ENCODE data around the gene TIMM17A.

Gene TIMM17A

DNA sequence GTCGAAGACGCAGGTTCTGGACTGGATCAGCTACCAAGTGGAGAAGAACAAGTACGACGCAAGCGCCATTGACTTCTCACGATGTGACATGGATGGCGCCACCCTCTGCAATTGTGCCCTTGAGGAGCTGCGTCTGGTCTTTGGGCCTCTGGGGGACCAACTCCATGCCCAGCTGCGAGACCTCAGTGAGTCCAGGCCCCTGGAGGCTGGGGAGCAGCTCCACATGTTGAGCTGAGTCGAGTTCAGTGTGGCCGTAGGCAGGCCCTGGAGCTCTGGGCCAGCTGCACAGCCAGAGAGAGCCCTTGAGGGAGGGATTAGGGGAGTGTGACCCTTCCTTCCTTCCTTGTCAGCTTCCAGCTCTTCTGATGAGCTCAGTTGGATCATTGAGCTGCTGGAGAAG, 56.7 kb downstream of the TIMM17A start:
- DNase-seq (no peak), ATAC-seq (ENCODE audit: insufficient read depth, low read depth) (no peak)
- no peaks in the 10 kb centered on the region for H3K36me3 ChIP-seq (ENCODE audit: insufficient read depth, low read length)
- peaks cover 5% of the 10 kb centered on the region for H3K27me3 ChIP-seq (ENCODE audit: insufficient read depth, low read length, poor library complexity)
- TF ChIP-seq, protein P1, sequence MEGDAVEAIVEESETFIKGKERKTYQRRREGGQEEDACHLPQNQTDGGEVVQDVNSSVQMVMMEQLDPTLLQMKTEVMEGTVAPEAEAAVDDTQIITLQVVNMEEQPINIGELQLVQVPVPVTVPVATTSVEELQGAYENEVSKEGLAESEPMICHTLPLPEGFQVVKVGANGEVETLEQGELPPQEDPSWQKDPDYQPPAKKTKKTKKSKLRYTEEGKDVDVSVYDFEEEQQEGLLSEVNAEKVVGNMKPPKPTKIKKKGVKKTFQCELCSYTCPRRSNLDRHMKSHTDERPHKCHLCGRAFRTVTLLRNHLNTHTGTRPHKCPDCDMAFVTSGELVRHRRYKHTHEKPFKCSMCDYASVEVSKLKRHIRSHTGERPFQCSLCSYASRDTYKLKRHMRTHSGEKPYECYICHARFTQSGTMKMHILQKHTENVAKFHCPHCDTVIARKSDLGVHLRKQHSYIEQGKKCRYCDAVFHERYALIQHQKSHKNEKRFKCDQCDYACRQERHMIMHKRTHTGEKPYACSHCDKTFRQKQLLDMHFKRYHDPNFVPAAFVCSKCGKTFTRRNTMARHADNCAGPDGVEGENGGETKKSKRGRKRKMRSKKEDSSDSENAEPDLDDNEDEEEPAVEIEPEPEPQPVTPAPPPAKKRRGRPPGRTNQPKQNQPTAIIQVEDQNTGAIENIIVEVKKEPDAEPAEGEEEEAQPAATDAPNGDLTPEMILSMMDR (IDR thresholded peaks at IDR 0.05; ENCODE audit: borderline replicate concordance, extremely low read depth, low read length, poor library complexity, severe bottlenecking) = no peak
- no peak overlapping the region for H3K9ac ChIP-seq (ENCODE audit: low read depth, low read length)
- H3K4me1 ChIP-seq (ENCODE audit: insufficient read depth, low read length) = no peaks in the 10 kb centered on the region
- no peak overlapping the region for H2AFZ ChIP-seq (ENCODE audit: low read depth, low read length)
- H3K4me2 ChIP-seq (ENCODE audit: insufficient read depth, low read length) = no peak overlapping the region
- H3K9me3 ChIP-seq (ENCODE audit: insufficient read depth, low read length, severe bottlenecking) = no peaks in the 10 kb centered on the region
- no peaks in the 10 kb centered on the region for H4K20me1 ChIP-seq (ENCODE audit: insufficient read depth, low read length)
- no peak overlapping the region for H3K27ac ChIP-seq (ENCODE audit: low read length)
- H3K4me3 ChIP-seq (ENCODE audit: low read depth in 1 of 2, low read length in 2 of 2) = no peak overlapping the region
- no peaks in the 10 kb centered on the region for H3K79me2 ChIP-seq (ENCODE audit: insufficient read depth, low read length)

DNA sequence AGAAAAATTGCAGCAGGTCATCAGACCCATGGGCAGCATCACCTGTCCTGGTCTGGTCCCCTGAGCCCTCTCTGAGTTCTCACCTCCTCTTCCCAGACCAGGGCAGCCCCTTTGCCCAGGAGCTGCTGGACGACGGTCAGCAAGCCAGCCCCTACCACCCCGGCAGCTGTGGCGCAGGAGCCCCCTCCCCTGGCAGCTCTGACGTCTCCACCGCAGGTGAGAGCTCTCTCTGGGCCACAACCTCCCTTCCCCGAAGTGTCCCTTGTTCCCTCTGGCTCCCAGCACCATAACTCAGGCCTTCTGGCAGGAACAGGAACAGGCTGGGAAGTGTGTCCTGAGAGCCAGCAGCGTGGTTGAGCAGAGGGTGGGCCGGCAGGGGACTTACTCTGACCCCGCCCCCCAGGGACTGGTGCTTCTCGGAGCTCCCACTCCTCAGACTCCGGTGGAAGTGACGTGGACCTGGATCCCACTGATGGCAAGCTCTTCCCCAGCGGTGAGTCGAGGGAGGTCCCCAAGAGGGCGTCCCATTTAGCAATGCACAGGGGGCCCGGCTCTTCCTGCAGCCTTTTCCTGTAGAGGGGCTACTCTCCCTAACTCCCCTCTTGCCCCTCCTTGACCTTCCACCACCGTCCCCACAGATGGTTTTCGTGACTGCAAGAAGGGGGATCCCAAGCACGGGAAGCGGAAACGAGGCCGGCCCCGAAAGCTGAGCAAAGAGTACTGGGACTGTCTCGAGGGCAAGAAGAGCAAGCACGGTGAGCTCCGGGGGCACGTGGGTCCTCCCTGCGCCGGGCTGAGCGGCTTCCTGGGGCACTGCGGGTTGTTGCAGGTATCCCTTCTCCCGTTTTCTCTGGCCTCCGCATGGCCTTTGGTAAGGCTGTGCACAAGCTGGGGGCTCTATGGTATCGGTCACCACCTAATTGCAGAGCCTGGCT, 57.5 kb downstream of the TIMM17A start:
- ATAC-seq (ENCODE audit: insufficient read depth, low read depth) (no peak), DNase-seq (no peak)
- no peak overlapping the region for H3K4me2 ChIP-seq (ENCODE audit: insufficient read depth, low read length)
- no peaks in the 10 kb centered on the region for H3K36me3 ChIP-seq (ENCODE audit: insufficient read depth, low read length)
- H2AFZ ChIP-seq (ENCODE audit: low read depth, low read length) = no peak overlapping the region
- no peak overlapping the region for H3K27ac ChIP-seq (ENCODE audit: low read length)
- H3K9ac ChIP-seq (ENCODE audit: low read depth, low read length) = no peak overlapping the region
- H3K79me2 ChIP-seq (ENCODE audit: insufficient read depth, low read length) = no peaks in the 10 kb centered on the region
- no peaks in the 10 kb centered on the region for H3K4me1 ChIP-seq (ENCODE audit: insufficient read depth, low read length)
- H3K4me3 ChIP-seq (ENCODE audit: low read depth in 1 of 2, low read length in 2 of 2) = no peak overlapping the region
- H3K9me3 ChIP-seq (ENCODE audit: insufficient read depth, low read length, severe bottlenecking) = no peaks in the 10 kb centered on the region
- H3K27me3 ChIP-seq (ENCODE audit: insufficient read depth, low read length, poor library complexity) = peaks cover 5% of the 10 kb centered on the region
- TF ChIP-seq, protein P1 (IDR thresholded peaks at IDR 0.05; ENCODE audit: borderline replicate concordance, extremely low read depth, low read length, poor library complexity, severe bottlenecking) = no peak
- TF ChIP-seq EZH2 (IDR thresholded peaks at IDR 0.05; ENCODE audit: borderline replicate concordance, low read depth, low read length, severe bottlenecking) = no peak
- no peaks in the 10 kb centered on the region for H4K20me1 ChIP-seq (ENCODE audit: insufficient read depth, low read length)

DNA sequence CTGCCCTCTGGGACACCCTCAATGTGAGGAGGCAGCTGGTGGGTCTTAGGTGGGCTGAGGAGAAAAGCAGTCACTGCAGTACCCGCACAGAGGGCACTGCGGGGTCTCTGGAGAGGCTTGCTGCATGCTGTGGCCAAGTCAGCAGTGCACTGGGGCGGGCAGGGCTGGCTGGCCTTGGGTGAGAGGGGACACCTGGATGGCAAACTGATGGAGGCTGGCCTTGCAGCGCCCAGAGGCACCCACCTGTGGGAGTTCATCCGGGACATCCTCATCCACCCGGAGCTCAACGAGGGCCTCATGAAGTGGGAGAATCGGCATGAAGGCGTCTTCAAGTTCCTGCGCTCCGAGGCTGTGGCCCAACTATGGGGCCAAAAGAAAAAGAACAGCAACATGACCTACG, 58.3 kb downstream of the TIMM17A start:
- TF ChIP-seq, protein P1 (IDR thresholded peaks at IDR 0.05; ENCODE audit: borderline replicate concordance, extremely low read depth, low read length, poor library complexity, severe bottlenecking) = no peak
- no peak for TF ChIP-seq EZH2 (IDR thresholded peaks at IDR 0.05; ENCODE audit: borderline replicate concordance, low read depth, low read length, severe bottlenecking)
- H3K4me2 ChIP-seq (ENCODE audit: insufficient read depth, low read length) = no peak overlapping the region
- H3K36me3 ChIP-seq (ENCODE audit: insufficient read depth, low read length) = no peaks in the 10 kb centered on the region
- ATAC-seq (ENCODE audit: insufficient read depth, low read depth) (no peak), DNase-seq (no peak)
- no peaks in the 10 kb centered on the region for H3K79me2 ChIP-seq (ENCODE audit: insufficient read depth, low read length)
- no peaks in the 10 kb centered on the region for H3K4me1 ChIP-seq (ENCODE audit: insufficient read depth, low read length)
- no peaks in the 10 kb centered on the region for H4K20me1 ChIP-seq (ENCODE audit: insufficient read depth, low read length)
- H3K9ac ChIP-seq (ENCODE audit: low read depth, low read length) = no peak overlapping the region
- peaks cover 5% of the 10 kb centered on the region for H3K27me3 ChIP-seq (ENCODE audit: insufficient read depth, low read length, poor library complexity)
- no peak overlapping the region for H3K27ac ChIP-seq (ENCODE audit: low read length)
- no peaks in the 10 kb centered on the region for H3K9me3 ChIP-seq (ENCODE audit: insufficient read depth, low read length, severe bottlenecking)
- no peak overlapping the region for H2AFZ ChIP-seq (ENCODE audit: low read depth, low read length)
- H3K4me3 ChIP-seq (ENCODE audit: low read depth in 1 of 2, low read length in 2 of 2) = no peak overlapping the region
